IMR-90 (cell line): ENCODE measurements around the gene UBE2QL1. TPM values are rescaled to one million over a fixed set of nuclear protein-coding genes. Genes with fewer than 3 reads are reported as not detected.

Experiments used
- ATAC-seq: fragments of 200-7000 bp; cut with Tn5 transposase; 2 replicates; pipeline ENCODE4 v1.9.1; 2020; ENCODE audit warnings: low read depth, mild to moderate bottlenecking, moderate library complexity
- BruUV-seq: library from RNA; stranded (reverse); fragments of 400-500 nt; replicated peaks from 2 replicates; lab custom pipeline; 2021; lab: Mats Ljungman, UMichigan
- CTCF ChIA-PET: fragments of 300-600 bp; formaldehyde crosslinking; extraction: SDS; loops from one replicate; lab custom pipeline; 2021; ENCODE audit warnings: antibody characterized with exemption; lab: Yijun Ruan, JAX
- POLR2A ChIA-PET: fragments of 300-600 bp; sonication (Branson Sonifier 250); formaldehyde crosslinking; loops from one replicate; lab custom pipeline; 2022; ENCODE audit warnings: antibody characterized with exemption; ENCODE audit not compliant: unreplicated experiment; lab: Charles Lee
- DNase-seq: peaks from one replicate; pipeline ENCODE4 v3.0.0; 2013
- H2AFZ ChIP-seq: replicated peaks from 2 replicates; pipeline ENCODE3; 2013; ENCODE audit warnings: low read length, mild to moderate bottlenecking; ENCODE audit not compliant: poor library complexity
- H2AK5ac ChIP-seq: 2 replicates; pipeline ENCODE4 v1.6.1; 2013; ENCODE audit warnings: low read depth, low read length, inconsistent platforms
- H2AK9ac ChIP-seq: replicated peaks from 2 replicates; pipeline ENCODE3; 2013; ENCODE audit warnings: mild to moderate bottlenecking, low read depth, low read length, moderate library complexity; ENCODE audit not compliant: poor library complexity
- H2BK120ac ChIP-seq: 2 replicates; pipeline ENCODE4 v1.6.1; 2013; ENCODE audit warnings: low read depth, low read length, inconsistent platforms
- H2BK15ac ChIP-seq: 3 replicates; pipeline ENCODE4 v1.6.1; 2013; ENCODE audit warnings: low read depth, low read length, inconsistent platforms
- H2BK20ac ChIP-seq: 2 replicates; pipeline ENCODE4 v1.6.1; 2013; ENCODE audit warnings: low read depth, mild to moderate bottlenecking, inconsistent platforms, low read length, moderate library complexity
- H2BK5ac ChIP-seq: 2 replicates; pipeline ENCODE4 v1.6.1; 2013; ENCODE audit warnings: mild to moderate bottlenecking, low read depth, low read length, inconsistent platforms; ENCODE audit not compliant: poor library complexity, severe bottlenecking
- H3K14ac ChIP-seq: replicated peaks from 2 replicates; pipeline ENCODE4 v1.6.1; 2013; ENCODE audit warnings: low read depth, low read length, inconsistent platforms
- H3K18ac ChIP-seq: 2 replicates; pipeline ENCODE4 v1.6.1; 2013; ENCODE audit warnings: low read depth, low read length, control low read depth
- H3K23ac ChIP-seq: 2 replicates; pipeline ENCODE4 v1.6.1; 2013; ENCODE audit warnings: low read depth, low read length, inconsistent platforms
- H3K27ac ChIP-seq: 2 replicates; pipeline ENCODE4 v1.5.1; 2013; ENCODE audit warnings: mild to moderate bottlenecking, control low read depth, low read length; ENCODE audit not compliant: insufficient read depth
- H3K27me3 ChIP-seq: 2 replicates; pipeline ENCODE4 v1.6.1; 2013; ENCODE audit warnings: low read length; ENCODE audit not compliant: control insufficient read depth, insufficient read depth
- H3K36me3 ChIP-seq: 2 replicates; pipeline ENCODE4 v1.6.1; 2013; ENCODE audit warnings: low read length, mixed read lengths; ENCODE audit not compliant: control insufficient read depth, insufficient read depth
- H3K4ac ChIP-seq: 2 replicates; pipeline ENCODE4 v1.6.1; 2013; ENCODE audit warnings: low read depth, low read length, inconsistent platforms
- H3K4me1 ChIP-seq: 2 replicates; pipeline ENCODE4 v1.6.1; 2013; ENCODE audit warnings: low read length, mixed read lengths; ENCODE audit not compliant: control insufficient read depth, insufficient read depth
- H3K4me2 ChIP-seq: 2 replicates; pipeline ENCODE4 v1.6.1; 2013; ENCODE audit warnings: low read depth, mild to moderate bottlenecking, control low read depth, low read length, moderate library complexity
- H3K4me3 ChIP-seq: 2 replicates; pipeline ENCODE4 v1.5.1; 2013; ENCODE audit warnings: low read depth, mild to moderate bottlenecking, control low read depth, low read length, moderate library complexity; ENCODE audit not compliant: insufficient read depth
- H3K56ac ChIP-seq: 2 replicates; pipeline ENCODE4 v1.6.1; 2013; ENCODE audit warnings: low read length, inconsistent platforms; ENCODE audit not compliant: insufficient read depth; ENCODE audit errors: extremely low read depth
- H3K79me1 ChIP-seq, 2 experiments: 2 replicates each; pipeline ENCODE4 v1.6.1; 2013; ENCODE audit warnings: low read length in 2 of 2, inconsistent platforms in 1 of 2, low read depth in 1 of 2
- H3K9ac ChIP-seq: 2 replicates; pipeline ENCODE4 v1.6.1; 2013; ENCODE audit warnings: low read depth, low read length, control low read depth
- H3K9me1 ChIP-seq: 2 replicates; pipeline ENCODE4 v1.6.1; 2013; ENCODE audit warnings: low read length, inconsistent platforms; ENCODE audit not compliant: insufficient read depth
- H3K9me3 ChIP-seq: 2 replicates; pipeline ENCODE4 v1.6.1; 2013; ENCODE audit warnings: low read length; ENCODE audit not compliant: control insufficient read depth, insufficient read depth
- H4K20me1 ChIP-seq: 2 replicates; pipeline ENCODE4 v1.6.1; 2013; ENCODE audit warnings: low read length, inconsistent platforms; ENCODE audit not compliant: insufficient read depth
- H4K5ac ChIP-seq: 2 replicates; pipeline ENCODE4 v1.6.1; 2013; ENCODE audit warnings: mild to moderate bottlenecking, low read depth, low read length, control low read depth
- H4K8ac ChIP-seq, 2 experiments: 2 replicates each; pipeline ENCODE4 v1.6.1; 2013; ENCODE audit warnings: low read depth in 2 of 2, low read length in 2 of 2, control low read depth in 1 of 2, inconsistent platforms in 1 of 2
- H4K91ac ChIP-seq: 2 replicates; pipeline ENCODE4 v1.6.1; 2013; ENCODE audit warnings: low read depth, low read length, inconsistent platforms; ENCODE audit not compliant: insufficient read depth
- BHLHE40 ChIP-seq: fragments of 150-350 bp; IDR thresholded peaks from 2 replicates; pipeline ENCODE4 v1.6.1; 2016; ENCODE audit warnings: mild to moderate bottlenecking, low read depth, low read length
- CEBPB ChIP-seq: IDR thresholded peaks from 2 replicates; pipeline ENCODE4 v1.6.1; 2012; ENCODE audit warnings: low read depth, low read length, improper control_type of control experiment
- CHD1 ChIP-seq: IDR thresholded peaks from 2 replicates; pipeline ENCODE4 v1.6.1; 2012; ENCODE audit warnings: low read depth, low read length, improper control_type of control experiment
- ELK1 ChIP-seq: fragments of 150-350 bp; IDR thresholded peaks from 2 replicates; pipeline ENCODE4 v1.6.1; 2016; ENCODE audit warnings: low read depth, mild to moderate bottlenecking, low read length, moderate library complexity, borderline replicate concordance
- FOS ChIP-seq: fragments of 150-350 bp; IDR thresholded peaks from 2 replicates; pipeline ENCODE4 v1.6.1; 2016; ENCODE audit warnings: low read depth, low read length
- MAZ ChIP-seq: IDR thresholded peaks from 2 replicates; pipeline ENCODE4 v1.6.1; 2012; ENCODE audit warnings: low read depth, mild to moderate bottlenecking, low read length, improper control_type of control experiment, moderate library complexity, borderline replicate concordance
- POLR2A ChIP-seq: IDR thresholded peaks from 2 replicates; pipeline ENCODE4 v1.6.1; 2012; ENCODE audit warnings: mild to moderate bottlenecking, low read depth, low read length
- RAD21 ChIP-seq: IDR thresholded peaks from 2 replicates; pipeline ENCODE4 v1.6.1; 2012; ENCODE audit warnings: low read length, improper control_type of control experiment
- RCOR1 ChIP-seq: IDR thresholded peaks from 2 replicates; pipeline ENCODE4 v1.6.1; 2012; ENCODE audit warnings: mild to moderate bottlenecking, low read length, improper control_type of control experiment; ENCODE audit not compliant: insufficient replicate concordance
- USF2 ChIP-seq: fragments of 150-350 bp; IDR thresholded peaks from 2 replicates; pipeline ENCODE4 v1.6.1; 2017; ENCODE audit warnings: mild to moderate bottlenecking, antibody characterized with exemption, low read length, low read depth
- WGBS, 2 experiments: methylation state at CpG; one replicate each; pipeline versions ENCODE4 v1.1.5 to v1.1.7; 2013; ENCODE audit warnings: missing lambda C conversion rate in 2 of 2; ENCODE audit not compliant: insufficient read length in 1 of 2; ENCODE audit errors: extremely low coverage in 2 of 2; 5-methylcytosine and 5-hydroxymethylcytosine counted together
- dilution Hi-C: fragments of 300-500 bp; cut with HindIII; formaldehyde crosslinking; loops from one replicate; pipeline ENCODE4 v1.14.3; 2018; ENCODE audit warnings: low sequenced_read_pairs; ENCODE audit not compliant: unreplicated experiment
- in situ Hi-C: fragments of 300-500 bp; cut with MboI; formaldehyde crosslinking; loops from 3 replicates; pipeline ENCODE4 v1.14.3; 2019; ENCODE audit warnings: low sequenced_read_pairs, inconsistent platforms, mixed read lengths
- intact Hi-C: fragments of 100-400 bp; cut with micrococcal nuclease; formaldehyde crosslinking; loops from 2 replicates; pipeline ENCODE4 v1.10.0; 2022
- polyA plus RNA-seq, 3 experiments: library from polyadenylated mRNA; depleted of rRNA; stranded (reverse); fragments of >200 nt; gene quantifications; 2 replicates each; pipeline ENCODE4 v1.2.3, GENCODE V29; 2012; ENCODE audit warnings: low replicate concordance in 1 of 3
- total RNA-seq: library from RNA; depleted of rRNA; stranded (reverse); fragments of >200 nt; gene quantifications from 2 replicates; pipeline ENCODE4 v1.2.3, GENCODE V29; 2012

UBE2QL1 gene
- total and polyA plus RNA-seq, 2 of the 4 experiments (the other 2 are of a cell fraction), result not detected

GRCh38 chr5:6527749-6528455 lies 79.2 kb downstream of the UBE2QL1 start:
- H4K20me1 ChIP-seq, result no peaks in the 10 kb centered on the region
- no peak overlapping the region for H3K23ac ChIP-seq
- in situ Hi-C loops, result no loop called here
- no peak overlapping the region for H3K4ac ChIP-seq
- ChIA-PET POLR2A (no interaction called here), CTCF (no interaction called here)
- no peak overlapping the region for H3K27ac ChIP-seq
- H3K9me1 ChIP-seq, result no peaks in the 10 kb centered on the region
- no peak overlapping the region for H3K4me3 ChIP-seq
- H2BK15ac ChIP-seq, result no peak overlapping the region
- ATAC-seq, result no peak
- no peak overlapping the region for H2BK5ac ChIP-seq
- no peak overlapping the region for H3K14ac ChIP-seq
- no peak overlapping the region for H4K8ac ChIP-seq
- 58% methylated on average over 9 of the region's 12 CpGs; no CpG with 5 or more reads in 1 of the 2 experiments for WGBS, 2 experiments
- H3K79me1 ChIP-seq, result no peaks in the 10 kb centered on the region
- no peak overlapping the region for H2BK20ac ChIP-seq
- no peak overlapping the region for H3K4me2 ChIP-seq
- no peak overlapping the region for H2BK120ac ChIP-seq
- H4K91ac ChIP-seq, result no peak overlapping the region
- TF ChIP-seq CHD1 (no peak), FOS (no peak), CEBPB (no peak), RAD21 (no peak), MAZ (no peak), RCOR1 (no peak), BHLHE40 (no peak), POLR2A (no peak), ELK1 (no peak), USF2 (no peak)
- no TSS peak for BruUV-seq
- no peaks in the 10 kb centered on the region for H3K36me3 ChIP-seq
- intact Hi-C loops, result no loop called here
- no peak overlapping the region for H2AK9ac ChIP-seq
- H2AFZ ChIP-seq, result no peak overlapping the region
- H3K27me3 ChIP-seq, result no peaks in the 10 kb centered on the region; the same call in 1 of the 2 replicates
- no peak for DNase-seq
- no peak overlapping the region for H2AK5ac ChIP-seq
- dilution Hi-C loops, result no loop called here
- H3K18ac ChIP-seq, result no peak overlapping the region
- H3K9me3 ChIP-seq, result no peaks in the 10 kb centered on the region
- H3K4me1 ChIP-seq, result no peaks in the 10 kb centered on the region
- H4K5ac ChIP-seq, result no peak overlapping the region
- H3K9ac ChIP-seq, result no peak overlapping the region
- H3K56ac ChIP-seq, result no peak overlapping the region
